AG10803 (cell line): Measurements from ENCODE around the gene SLC25A18.

Experiments
- DNase-seq: peaks from one replicate; pipeline ENCODE4 v3.0.0; 2010; ENCODE audit warnings: low read depth
- H3K4me3 ChIP-seq: 2 replicates; pipeline ENCODE4 v1.5.1; 2011; ENCODE audit warnings: mild to moderate bottlenecking, low read length, control low read depth
- TF ChIP-seq, protein P1 (sequence below): conservative IDR thresholded peaks from 2 replicates; pipeline ENCODE4 v1.5.1; 2011; ENCODE audit warnings: mild to moderate bottlenecking, low read length, control low read depth, inconsistent platforms

SLC25A18 gene

DNA sequence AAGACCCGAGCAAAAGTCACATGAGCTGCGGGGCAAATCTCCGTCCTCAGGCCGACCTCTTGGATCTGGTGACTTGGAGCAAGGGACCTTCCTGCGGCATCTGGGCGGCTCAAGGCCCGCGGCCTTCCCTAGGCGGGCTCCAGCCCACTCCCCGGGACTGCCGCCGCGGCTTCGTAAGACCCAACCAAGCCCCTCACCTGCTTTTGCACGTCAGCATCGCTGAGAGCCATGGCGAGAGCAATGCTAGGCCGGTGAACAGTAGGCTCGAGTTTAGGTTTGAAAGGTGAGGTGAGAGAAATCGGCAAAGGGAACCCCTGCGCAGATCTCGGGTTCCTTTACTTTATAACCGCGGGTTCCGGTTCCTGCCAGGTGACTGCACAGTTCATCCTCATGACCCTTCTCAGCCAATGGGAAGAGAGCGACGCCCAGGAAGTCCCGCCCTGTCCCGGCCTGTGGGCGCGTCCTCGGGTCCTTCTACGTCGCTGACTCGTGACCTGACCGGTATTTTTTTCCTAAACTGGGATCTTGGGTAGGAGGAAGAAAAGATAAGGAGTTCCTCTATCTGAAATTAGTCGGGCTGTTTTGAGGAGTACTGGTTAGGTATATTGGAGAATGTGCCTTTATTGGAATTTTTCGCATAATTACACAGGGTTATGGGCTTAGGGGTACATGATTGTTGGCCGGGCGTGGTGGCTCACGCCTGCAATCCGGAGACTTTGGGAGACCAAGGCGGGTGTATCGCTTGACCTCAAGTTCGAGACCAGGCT, 65.3 kb downstream of the SLC25A18 start, which contains the start of gene ATP6V1E1:
Gene ATP6V1E1, minus strand, starts transcription at position 344 of the 767 bp plus-strand sequence. Its CDS starts 114 bp downstream, at position 230.
- H3K4me3 ChIP-seq = peak within 1 kb of the TSS; percentile 100
- peak; percentile 96 for DNase-seq
- TF ChIP-seq, protein P1, sequence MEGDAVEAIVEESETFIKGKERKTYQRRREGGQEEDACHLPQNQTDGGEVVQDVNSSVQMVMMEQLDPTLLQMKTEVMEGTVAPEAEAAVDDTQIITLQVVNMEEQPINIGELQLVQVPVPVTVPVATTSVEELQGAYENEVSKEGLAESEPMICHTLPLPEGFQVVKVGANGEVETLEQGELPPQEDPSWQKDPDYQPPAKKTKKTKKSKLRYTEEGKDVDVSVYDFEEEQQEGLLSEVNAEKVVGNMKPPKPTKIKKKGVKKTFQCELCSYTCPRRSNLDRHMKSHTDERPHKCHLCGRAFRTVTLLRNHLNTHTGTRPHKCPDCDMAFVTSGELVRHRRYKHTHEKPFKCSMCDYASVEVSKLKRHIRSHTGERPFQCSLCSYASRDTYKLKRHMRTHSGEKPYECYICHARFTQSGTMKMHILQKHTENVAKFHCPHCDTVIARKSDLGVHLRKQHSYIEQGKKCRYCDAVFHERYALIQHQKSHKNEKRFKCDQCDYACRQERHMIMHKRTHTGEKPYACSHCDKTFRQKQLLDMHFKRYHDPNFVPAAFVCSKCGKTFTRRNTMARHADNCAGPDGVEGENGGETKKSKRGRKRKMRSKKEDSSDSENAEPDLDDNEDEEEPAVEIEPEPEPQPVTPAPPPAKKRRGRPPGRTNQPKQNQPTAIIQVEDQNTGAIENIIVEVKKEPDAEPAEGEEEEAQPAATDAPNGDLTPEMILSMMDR = no peak

DNA sequence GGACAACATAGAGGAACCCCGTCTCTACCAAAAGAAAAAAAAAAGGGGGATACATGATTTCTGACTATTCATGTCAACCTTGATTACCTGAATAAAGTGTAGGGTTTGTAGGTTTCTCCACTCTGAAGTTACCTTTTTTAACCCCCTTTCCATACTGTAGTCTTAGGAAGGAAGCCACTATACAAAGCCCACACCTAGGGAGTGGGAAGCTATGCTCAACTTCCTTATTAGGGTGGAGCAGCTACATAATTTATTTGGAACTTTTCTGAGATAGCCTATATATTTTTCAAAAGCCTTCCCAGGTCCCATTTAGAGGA, 65.8 kb downstream of the SLC25A18 start:
- H3K4me3 ChIP-seq = peak overlapping the region; percentile 100
- TF ChIP-seq, protein P1 = no peak
- DNase-seq = no peak

DNA sequence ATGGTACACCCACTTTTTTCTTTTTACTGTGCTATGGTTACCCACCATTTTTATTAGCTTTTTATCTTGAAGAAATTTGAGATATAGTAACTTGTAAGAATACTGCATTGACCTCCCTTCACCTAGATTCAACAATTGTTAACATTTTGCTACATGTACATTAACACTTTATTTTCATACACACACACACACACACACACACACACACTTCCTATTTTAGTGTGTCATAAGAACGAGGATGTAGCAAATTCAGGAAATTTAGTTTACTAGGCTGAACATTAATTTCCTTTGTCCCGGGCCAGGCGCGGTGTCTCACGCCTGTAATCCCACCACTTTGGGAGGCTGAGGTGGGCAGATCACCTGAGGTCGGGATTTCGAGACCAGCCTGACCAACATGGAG, 66.3 kb downstream of the SLC25A18 start:
- no peak for DNase-seq
- TF ChIP-seq, protein P1 = no peak
- H3K4me3 ChIP-seq = no peak overlapping the region; the same call in 1 of the 2 replicates

DNA sequence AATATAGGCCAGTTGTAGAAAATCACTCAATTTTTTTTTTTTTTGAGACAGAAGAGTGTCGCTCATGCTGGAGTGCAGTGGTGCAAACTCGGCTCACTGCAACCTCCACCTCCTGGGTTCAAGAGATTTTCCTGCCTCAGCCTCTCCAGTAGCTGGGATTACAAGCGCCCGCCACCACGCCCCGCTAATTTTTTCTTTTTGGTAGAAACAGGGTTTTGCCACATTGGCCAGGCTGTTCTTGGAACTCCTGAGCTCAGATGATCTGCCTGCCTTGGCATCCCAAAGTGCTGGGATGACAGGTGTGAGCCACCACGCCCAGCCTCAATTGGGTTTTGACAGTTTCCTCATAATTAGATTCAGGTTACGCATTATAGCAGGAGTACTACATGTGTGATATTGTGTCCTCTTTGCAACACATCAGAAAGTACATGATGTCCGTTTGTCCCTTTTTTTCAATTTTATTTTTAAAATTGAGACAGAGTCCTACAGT, 67.8 kb downstream of the SLC25A18 start:
- TF ChIP-seq, protein P1 = no peak
- no peak overlapping the region for H3K4me3 ChIP-seq
- no peak for DNase-seq

- DNase-seq = peak; percentile 87
- no peak overlapping the region for H3K4me3 ChIP-seq
- TF ChIP-seq, protein P1 = no peak
These were observed 70.1 kb downstream of the SLC25A18 start for GRCh38 chr22:17633217-17633997.

DNA sequence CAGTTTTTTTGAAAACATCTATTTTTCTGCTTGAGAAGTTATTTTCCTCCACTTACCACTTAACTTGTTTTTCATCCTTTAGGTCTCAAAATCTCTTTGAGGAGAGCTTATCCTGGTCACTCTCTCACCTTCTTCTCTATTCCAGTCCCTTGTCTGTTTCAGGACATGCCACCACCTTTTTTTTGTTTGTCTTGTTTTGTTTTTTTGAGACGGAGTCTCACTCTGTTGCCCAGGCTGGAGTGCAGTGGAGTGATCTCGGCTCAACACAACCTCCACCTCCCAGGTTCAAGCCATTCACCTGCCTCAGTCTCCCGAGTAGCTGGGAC, 70.7 kb downstream of the SLC25A18 start:
- H3K4me3 ChIP-seq = no peak overlapping the region
- no peak for DNase-seq
- TF ChIP-seq, protein P1 = no peak
